ENCODE data around the gene HOXA1.

GRCh38 chr7:27128034-27128433 lies 32.2 kb upstream of the HOXA1 start:
- TF ChIP-seq CTCF (IDR thresholded peaks at IDR 0.05; ENCODE audit: insufficient read depth, low read length) (no peak), POLR2AphosphoS5 (IDR thresholded peaks at IDR 0.05; ENCODE audit: low read depth) (no peak)

All from HL-60 (cell line).